OCI-LY3 (cell line): Measurements from ENCODE around the gene TPRX1.

Experiments
- CTCF ChIP-seq: fragments of 200-600, 300-600 bp; sonication (generic); IDR thresholded peaks from 2 replicates; pipeline ENCODE4 v1.5.1; 2014; ENCODE audit warnings: antibody characterized with exemption, low read length, low read depth
- EZH2phosphoT487 ChIP-seq: fragments of 200-600 bp; shearing (Covaris generic); IDR thresholded peaks from 2 replicates; pipeline ENCODE4 v1.6.1; 2018; ENCODE audit warnings: antibody characterized with exemption, mixed run types, low read depth

GRCh38 chr19:47757617-47758442, 46.5 kb downstream of the TPRX1 start:
- no peak for TF ChIP-seq CTCF
- no peak for TF ChIP-seq EZH2phosphoT487
